Measurements from ENCODE around the gene RMC1. TPM values are rescaled to one million over a fixed set of nuclear protein-coding genes. Genes with fewer than 3 reads are reported as not detected.

Gene RMC1
- total RNA-seq, 1 donor from 2014 or later = 26.8 TPM

GRCh38 chr18:23528580-23529472 is 25.5 kb downstream of the RMC1 start:
- no peak overlapping the region for H3K4me3 Mint-ChIP-seq (ENCODE audit: unreplicated experiment)
- no peak for TF ChIP-seq CTCF (IDR thresholded peaks at IDR 0.05)
- peak overlapping the region; percentile 41 for H3K27ac Mint-ChIP-seq (ENCODE audit: unreplicated experiment)
- H3K9me3 Mint-ChIP-seq (ENCODE audit: low read depth) = no peaks in the 10 kb centered on the region
- DNase-seq (ENCODE audit: low spot score) = no peak
- no peaks in the 10 kb centered on the region for H3K27me3 Mint-ChIP-seq (ENCODE audit: low read depth)
- peaks cover 42% of the 10 kb centered on the region for H3K36me3 Mint-ChIP-seq (ENCODE audit: low read depth)
- H3K4me1 Mint-ChIP-seq (ENCODE audit: low read depth) = peaks cover 17% of the 10 kb centered on the region

DNA sequence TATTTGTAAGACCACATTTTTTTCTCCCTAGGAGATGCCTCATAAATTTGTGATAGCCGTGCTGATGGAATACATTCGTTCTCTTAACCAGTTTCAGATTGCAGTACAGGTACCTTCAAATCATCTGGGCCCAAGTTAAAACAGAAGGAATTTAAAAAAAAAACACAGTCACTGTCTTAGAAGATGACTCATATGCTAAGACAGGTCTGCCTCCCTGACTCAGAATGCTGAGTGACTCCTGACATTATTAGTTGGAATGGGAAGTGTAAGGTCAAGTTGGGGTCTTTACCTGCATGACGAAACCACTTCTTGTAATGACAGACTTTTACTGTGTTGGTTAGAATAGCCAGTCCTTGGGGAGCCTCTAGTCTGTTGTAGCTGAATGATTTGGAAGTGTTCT is 26.3 kb downstream of the RMC1 start:
- DNase-seq (ENCODE audit: low spot score) = no peak
- no peak for TF ChIP-seq CTCF (IDR thresholded peaks at IDR 0.05)
- Mint-ChIP-seq H3K27ac (ENCODE audit: unreplicated experiment) (peak overlapping the region; percentile 41), H3K4me3 (ENCODE audit: unreplicated experiment) (no peak overlapping the region), H3K27me3 (ENCODE audit: low read depth) (no peaks in the 10 kb centered on the region), H3K9me3 (ENCODE audit: low read depth) (no peaks in the 10 kb centered on the region), H3K4me1 (ENCODE audit: low read depth) (peaks cover 11% of the 10 kb centered on the region), H3K36me3 (ENCODE audit: low read depth) (peaks cover 46% of the 10 kb centered on the region)

GRCh38 chr18:23530195-23530594 is 26.9 kb downstream of the RMC1 start:
- Mint-ChIP-seq H3K9me3 (ENCODE audit: low read depth) (no peaks in the 10 kb centered on the region), H3K36me3 (ENCODE audit: low read depth) (peaks cover 48% of the 10 kb centered on the region), H3K4me1 (ENCODE audit: low read depth) (peaks cover 11% of the 10 kb centered on the region), H3K4me3 (ENCODE audit: unreplicated experiment) (no peak overlapping the region), H3K27me3 (ENCODE audit: low read depth) (no peaks in the 10 kb centered on the region), H3K27ac (ENCODE audit: unreplicated experiment) (no peak overlapping the region)
- TF ChIP-seq CTCF (IDR thresholded peaks at IDR 0.05) = no peak
- DNase-seq (ENCODE audit: low spot score) = no peak

- Mint-ChIP-seq H3K27ac (ENCODE audit: unreplicated experiment) (no peak overlapping the region), H3K36me3 (ENCODE audit: low read depth) (peaks cover 49% of the 10 kb centered on the region), H3K27me3 (ENCODE audit: low read depth) (no peaks in the 10 kb centered on the region), H3K4me1 (ENCODE audit: low read depth) (peaks cover 11% of the 10 kb centered on the region), H3K9me3 (ENCODE audit: low read depth) (no peaks in the 10 kb centered on the region), H3K4me3 (ENCODE audit: unreplicated experiment) (no peak overlapping the region)
- TF ChIP-seq CTCF (IDR thresholded peaks at IDR 0.05) = no peak
- DNase-seq (ENCODE audit: low spot score) = no peak
These were observed 28.6 kb downstream of the RMC1 start for GRCh38 chr18:23531912-23532311.

DNA sequence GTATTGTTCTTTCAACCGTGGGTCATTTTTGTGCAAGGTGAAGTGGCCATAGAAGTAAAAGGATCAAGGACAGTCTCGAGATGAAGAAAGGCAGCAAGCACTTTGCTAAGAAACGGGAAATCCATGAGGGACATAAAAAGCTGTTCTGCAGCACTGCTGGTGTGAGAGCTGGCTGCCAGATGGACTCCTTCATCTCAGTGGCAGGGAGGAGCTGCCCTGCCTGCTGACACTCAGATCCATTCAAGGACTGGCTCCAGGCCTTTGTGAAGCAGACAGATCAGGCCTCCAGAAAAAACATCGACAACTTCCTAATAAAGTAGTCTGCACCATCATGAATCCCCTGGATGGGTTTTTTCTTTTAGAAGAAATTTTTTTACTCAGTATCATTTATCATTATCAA is 29.5 kb downstream of the RMC1 start:
- Mint-ChIP-seq H3K9me3 (ENCODE audit: low read depth) (no peaks in the 10 kb centered on the region), H3K27me3 (ENCODE audit: low read depth) (no peaks in the 10 kb centered on the region), H3K36me3 (ENCODE audit: low read depth) (peaks cover 52% of the 10 kb centered on the region), H3K27ac (ENCODE audit: unreplicated experiment) (peak overlapping the region; percentile 36), H3K4me1 (ENCODE audit: low read depth) (peaks cover 11% of the 10 kb centered on the region), H3K4me3 (ENCODE audit: unreplicated experiment) (no peak overlapping the region)
- no peak for DNase-seq (ENCODE audit: low spot score)
- TF ChIP-seq CTCF (IDR thresholded peaks at IDR 0.05) = no peak

All from chondrocyte (in vitro differentiated cells).